ENCODE results near the gene HOXC6.
"Not testable (repeated sequence)": the region's sequence is repeated elsewhere in the genome, so short reads cannot be mapped to it uniquely, and the experiment has no call there.

Gene HOXC6

GRCh38 chr12:54041097-54041690, 13.0 kb downstream of the HOXC6 start:
- DNase-seq (ENCODE audit: low read depth in 2 of 2): no peak

GRCh38 chr12:54042033-54042432, 13.8 kb downstream of the HOXC6 start:
- DNase-seq (ENCODE audit: low read depth in 2 of 2): not testable (repeated sequence)

- no peak for DNase-seq (ENCODE audit: low read depth in 2 of 2)
Observed at GRCh38 chr12:54042970-54043853, 15.0 kb downstream of the HOXC6 start.

- no peak for DNase-seq (ENCODE audit: low read depth in 2 of 2)
Observed at GRCh38 chr12:54044425-54045103, 16.3 kb downstream of the HOXC6 start.

- DNase-seq (ENCODE audit: low read depth in 2 of 2): no peak
Observed at GRCh38 chr12:54045401-54045800, 17.2 kb downstream of the HOXC6 start.

GRCh38 chr12:54045868-54046521, 17.8 kb downstream of the HOXC6 start:
- DNase-seq (ENCODE audit: low read depth in 2 of 2): no peak

- no peak for DNase-seq (ENCODE audit: low read depth in 2 of 2)
Observed at GRCh38 chr12:54046809-54047159, 18.5 kb downstream of the HOXC6 start.

- DNase-seq (ENCODE audit: low read depth in 2 of 2): no peak
Observed at GRCh38 chr12:54047160-54047963, 19.1 kb downstream of the HOXC6 start.

GRCh38 chr12:54047964-54048303, 19.7 kb downstream of the HOXC6 start:
- no peak for DNase-seq (ENCODE audit: low read depth in 2 of 2)

- no peak for DNase-seq (ENCODE audit: low read depth in 2 of 2)
Observed at GRCh38 chr12:54048406-54049093, 20.3 kb downstream of the HOXC6 start.

GRCh38 chr12:54049108-54049507, 20.9 kb downstream of the HOXC6 start:
- DNase-seq (ENCODE audit: low read depth in 2 of 2): no peak

- no peak for DNase-seq (ENCODE audit: low read depth in 2 of 2)
Observed at GRCh38 chr12:54050482-54050810, 22.2 kb downstream of the HOXC6 start.

- no peak for DNase-seq (ENCODE audit: low read depth in 2 of 2)
Observed at GRCh38 chr12:54051026-54051842, 23.0 kb downstream of the HOXC6 start.

- no peak for DNase-seq (ENCODE audit: low read depth in 2 of 2)
Observed at GRCh38 chr12:54051874-54052437, 23.7 kb downstream of the HOXC6 start.

GRCh38 chr12:54052438-54053002, 24.3 kb downstream of the HOXC6 start:
- DNase-seq (ENCODE audit: low read depth in 2 of 2): no peak

GRCh38 chr12:54053003-54053750, 24.9 kb downstream of the HOXC6 start:
- DNase-seq (ENCODE audit: low read depth in 2 of 2): no peak

- DNase-seq (ENCODE audit: low read depth in 2 of 2): no peak
Observed at GRCh38 chr12:54053751-54054741, 25.8 kb downstream of the HOXC6 start, which contains the start of gene HOXC4. Gene HOXC4 (plus strand): TSS chr12:54053835. CDS start chr12:54053923, 88 bp downstream.
